Measurements from ENCODE around the gene SERPINA4. TPM values are rescaled to one million over a fixed set of nuclear protein-coding genes. Genes with fewer than 3 reads are reported as not detected.

Gene SERPINA4
- total and polyA plus RNA-seq, 9 of the 15 experiments (the other 6 are each of a cell fraction or from before 2014, with no cell fraction given), result not detected

DNA sequence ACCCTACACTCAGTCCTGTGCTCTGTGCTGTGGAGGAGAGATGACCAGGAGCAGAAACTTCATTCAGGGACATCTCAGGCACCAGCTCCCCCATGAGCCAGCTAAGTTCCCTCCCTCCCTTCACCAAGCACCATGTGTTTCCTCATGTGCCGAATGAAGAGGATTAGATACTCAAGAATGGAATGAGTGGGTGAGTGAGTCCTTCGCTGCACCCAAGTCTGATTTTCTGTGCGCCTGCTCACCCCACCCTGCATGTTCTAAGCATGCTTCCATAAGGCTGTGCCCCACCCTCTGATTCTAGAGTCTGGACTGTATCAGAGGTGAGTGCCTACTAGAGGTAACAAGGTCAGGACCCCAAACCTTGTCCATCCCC is 32.1 kb downstream of the SERPINA4 start:
- H3K27me3 ChIP-seq (ENCODE audit: control insufficient read depth in 2 of 2, insufficient read depth in 2 of 2, low read length in 2 of 2), result no peaks in the 10 kb centered on the region
- H3K27ac ChIP-seq (ENCODE audit: extremely low read depth, low read depth, low read length), result no peak overlapping the region
- H3K79me2 ChIP-seq (ENCODE audit: control insufficient read depth, insufficient read depth, low read length), result no peaks in the 10 kb centered on the region
- H2AFZ ChIP-seq (ENCODE audit: low read depth, low read length), result no peak overlapping the region
- H3K9ac ChIP-seq (ENCODE audit: insufficient read depth in 1 of 2, low read depth in 2 of 2, low read length in 2 of 2), result no peak overlapping the region
- intact Hi-C loops (cut with micrococcal nuclease), result no loop called here
- in situ Hi-C loops (cut with MboI), result no loop called here
- TF ChIP-seq, protein P1, sequence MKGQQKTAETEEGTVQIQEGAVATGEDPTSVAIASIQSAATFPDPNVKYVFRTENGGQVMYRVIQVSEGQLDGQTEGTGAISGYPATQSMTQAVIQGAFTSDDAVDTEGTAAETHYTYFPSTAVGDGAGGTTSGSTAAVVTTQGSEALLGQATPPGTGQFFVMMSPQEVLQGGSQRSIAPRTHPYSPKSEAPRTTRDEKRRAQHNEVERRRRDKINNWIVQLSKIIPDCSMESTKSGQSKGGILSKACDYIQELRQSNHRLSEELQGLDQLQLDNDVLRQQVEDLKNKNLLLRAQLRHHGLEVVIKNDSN (CRISPR knock-in tag; IDR thresholded peaks at IDR 0.05), result no peak
- CTCF ChIA-PET (ENCODE audit: low intra/inter-chr PET ratio), result no interaction called here
- H3K4me2 ChIP-seq (ENCODE audit: insufficient read depth, low read length), result no peak overlapping the region
- POLR2A ChIA-PET, result no interaction called here
- H4K20me1 ChIP-seq (replicated peaks; ENCODE audit: control insufficient read depth, insufficient read depth, low read length), result no peaks in the 10 kb centered on the region
- no CpG with 5 or more reads among the region's 3 CpGs for WGBS (ENCODE audit: insufficient coverage, low coverage, missing lambda C conversion rate)
- H3K9me1 ChIP-seq (ENCODE audit: control insufficient read depth, insufficient read depth, low read length), result no peaks in the 10 kb centered on the region
- no peaks in the 10 kb centered on the region for H3K4me1 ChIP-seq (replicated peaks in 1 of 2; ENCODE audit: control insufficient read depth in 2 of 2, insufficient read depth in 2 of 2, low read length in 2 of 2)
- BruUV-seq (replicated peaks), result no TSS peak
- FAIRE-seq, result no peak
- DNase-seq (ENCODE audit: extremely low read depth in 1 of 4, low spot score in 3 of 4), result no peak
- H3K36me3 ChIP-seq (ENCODE audit: control insufficient read depth, insufficient read depth, low read length), result no peaks in the 10 kb centered on the region
- no peak for ATAC-seq
- H3K9me3 ChIP-seq (replicated peaks; ENCODE audit: control insufficient read depth, insufficient read depth, low read depth, low read length), result no peaks in the 10 kb centered on the region
- H3K4me3 ChIP-seq, result no peak overlapping the region

DNA sequence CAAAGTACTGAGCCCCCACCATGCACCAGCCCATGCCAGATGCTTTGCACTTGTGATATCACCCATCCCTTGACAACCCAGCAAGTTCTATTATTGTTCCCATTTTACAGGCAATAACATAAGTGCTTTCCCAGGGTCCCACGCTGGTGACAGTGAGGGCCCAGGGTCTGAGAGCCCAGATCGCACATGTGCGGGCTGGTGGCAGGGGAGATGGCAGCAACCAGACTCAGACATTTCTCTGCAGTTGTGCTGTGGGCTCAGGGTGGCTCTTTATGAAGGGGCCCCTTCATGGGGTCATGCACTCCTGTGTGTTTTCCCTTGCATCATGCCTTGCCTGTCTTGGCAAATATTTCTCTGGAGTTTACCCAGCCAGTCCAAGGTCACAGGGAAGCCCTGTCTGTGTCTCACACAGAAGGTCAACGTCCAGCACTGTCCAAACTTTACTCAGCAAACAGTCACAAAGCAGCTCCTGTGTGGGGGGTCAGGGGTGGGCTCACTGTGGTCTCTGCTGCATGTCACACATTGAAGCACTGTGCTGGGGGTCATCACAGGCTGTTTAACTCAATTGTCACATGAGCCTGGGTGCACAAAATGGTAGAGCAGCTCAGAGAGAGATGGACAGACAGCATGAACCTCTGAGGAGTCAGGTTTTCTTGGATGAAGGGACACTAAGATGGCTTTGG is 32.6 kb downstream of the SERPINA4 start:
- Histone ChIP-seq H3K9me3 (replicated peaks; ENCODE audit: control insufficient read depth, insufficient read depth, low read depth, low read length) (no peaks in the 10 kb centered on the region), H3K9me1 (ENCODE audit: control insufficient read depth, insufficient read depth, low read length) (no peaks in the 10 kb centered on the region), H3K4me2 (ENCODE audit: insufficient read depth, low read length) (no peak overlapping the region), H4K20me1 (replicated peaks; ENCODE audit: control insufficient read depth, insufficient read depth, low read length) (no peaks in the 10 kb centered on the region), H3K79me2 (ENCODE audit: control insufficient read depth, insufficient read depth, low read length) (no peaks in the 10 kb centered on the region), H2AFZ (ENCODE audit: low read depth, low read length) (no peak overlapping the region), H3K27ac (ENCODE audit: extremely low read depth, low read depth, low read length) (no peak overlapping the region), H3K36me3 (ENCODE audit: control insufficient read depth, insufficient read depth, low read length) (no peaks in the 10 kb centered on the region), H3K4me3 (no peak overlapping the region), H3K4me1 (replicated peaks in 1 of 2; ENCODE audit: control insufficient read depth in 2 of 2, insufficient read depth in 2 of 2, low read length in 2 of 2) (no peaks in the 10 kb centered on the region), H3K27me3 (ENCODE audit: control insufficient read depth in 2 of 2, insufficient read depth in 2 of 2, low read length in 2 of 2) (no peaks in the 10 kb centered on the region), H3K9ac (ENCODE audit: insufficient read depth in 1 of 2, low read depth in 2 of 2, low read length in 2 of 2) (no peak overlapping the region; a peak in 1 of 4 replicates)
- TF ChIP-seq, protein P2, sequence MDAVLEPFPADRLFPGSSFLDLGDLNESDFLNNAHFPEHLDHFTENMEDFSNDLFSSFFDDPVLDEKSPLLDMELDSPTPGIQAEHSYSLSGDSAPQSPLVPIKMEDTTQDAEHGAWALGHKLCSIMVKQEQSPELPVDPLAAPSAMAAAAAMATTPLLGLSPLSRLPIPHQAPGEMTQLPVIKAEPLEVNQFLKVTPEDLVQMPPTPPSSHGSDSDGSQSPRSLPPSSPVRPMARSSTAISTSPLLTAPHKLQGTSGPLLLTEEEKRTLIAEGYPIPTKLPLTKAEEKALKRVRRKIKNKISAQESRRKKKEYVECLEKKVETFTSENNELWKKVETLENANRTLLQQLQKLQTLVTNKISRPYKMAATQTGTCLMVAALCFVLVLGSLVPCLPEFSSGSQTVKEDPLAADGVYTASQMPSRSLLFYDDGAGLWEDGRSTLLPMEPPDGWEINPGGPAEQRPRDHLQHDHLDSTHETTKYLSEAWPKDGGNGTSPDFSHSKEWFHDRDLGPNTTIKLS (IDR thresholded peaks at IDR 0.05; ENCODE audit: borderline replicate concordance, low read depth), result no peak
- TF ChIP-seq SMARCE1 (IDR thresholded peaks at IDR 0.05) (no peak), DDX20 (tag; IDR thresholded peaks at IDR 0.05; ENCODE audit: low read depth) (no peak), KAT7 (CRISPR knock-in tag; IDR thresholded peaks at IDR 0.05; ENCODE audit: borderline replicate concordance) (no peak), NUFIP1 (IDR thresholded peaks at IDR 0.05; ENCODE audit: partially characterized antibody) (no peak)
- CTCF ChIA-PET (ENCODE audit: low intra/inter-chr PET ratio), result no interaction called here
- no TSS peak for BruUV-seq (replicated peaks)
- FAIRE-seq (no peak), ATAC-seq (no peak), DNase-seq (ENCODE audit: extremely low read depth in 1 of 4, low spot score in 3 of 4) (no peak)
- intact Hi-C loops (cut with micrococcal nuclease), result no loop called here
- WGBS (ENCODE audit: insufficient coverage, low coverage, missing lambda C conversion rate), result 5% methylated on average over 4 of the region's 4 CpGs
- in situ Hi-C loops (cut with MboI), result no loop called here
- POLR2A ChIA-PET, result no interaction called here
